Nephron progenitor cell (in vitro differentiated cells): ENCODE data around the gene KIF21A.

ENCODE experiments used
- DNase-seq: peaks from one replicate; pipeline ENCODE4 v3.0.0; 2021
- H3K27ac Mint-ChIP-seq: 2 replicates; pipeline ENCODE4 v1.8.0; 2021; ENCODE audit warnings: mild to moderate bottlenecking, moderate library complexity, mixed read lengths
- H3K27me3 Mint-ChIP-seq: 2 replicates; pipeline ENCODE4 v1.8.0; 2021; ENCODE audit warnings: mild to moderate bottlenecking, low read depth, mixed read lengths; ENCODE audit not compliant: poor library complexity
- H3K36me3 Mint-ChIP-seq: 2 replicates; pipeline ENCODE4 v1.8.0; 2021; ENCODE audit warnings: low read depth, mixed read lengths
- H3K4me1 Mint-ChIP-seq: 2 replicates; pipeline ENCODE4 v1.8.0; 2021; ENCODE audit warnings: mixed read lengths
- H3K4me3 Mint-ChIP-seq: 2 replicates; pipeline ENCODE4 v1.8.0; 2021; ENCODE audit warnings: mild to moderate bottlenecking, moderate library complexity, mixed read lengths
- H3K9me3 Mint-ChIP-seq: 2 replicates; pipeline ENCODE4 v1.8.0; 2021; ENCODE audit warnings: mild to moderate bottlenecking, moderate library complexity, mixed read lengths
- TF ChIP-seq, protein P1 (sequence below): fragments of 200-600 bp; sonication (generic); IDR thresholded peaks from 2 replicates; pipeline ENCODE4 v1.5.0; 2021; ENCODE audit warnings: antibody characterized with exemption

The KIF21A gene

DNA sequence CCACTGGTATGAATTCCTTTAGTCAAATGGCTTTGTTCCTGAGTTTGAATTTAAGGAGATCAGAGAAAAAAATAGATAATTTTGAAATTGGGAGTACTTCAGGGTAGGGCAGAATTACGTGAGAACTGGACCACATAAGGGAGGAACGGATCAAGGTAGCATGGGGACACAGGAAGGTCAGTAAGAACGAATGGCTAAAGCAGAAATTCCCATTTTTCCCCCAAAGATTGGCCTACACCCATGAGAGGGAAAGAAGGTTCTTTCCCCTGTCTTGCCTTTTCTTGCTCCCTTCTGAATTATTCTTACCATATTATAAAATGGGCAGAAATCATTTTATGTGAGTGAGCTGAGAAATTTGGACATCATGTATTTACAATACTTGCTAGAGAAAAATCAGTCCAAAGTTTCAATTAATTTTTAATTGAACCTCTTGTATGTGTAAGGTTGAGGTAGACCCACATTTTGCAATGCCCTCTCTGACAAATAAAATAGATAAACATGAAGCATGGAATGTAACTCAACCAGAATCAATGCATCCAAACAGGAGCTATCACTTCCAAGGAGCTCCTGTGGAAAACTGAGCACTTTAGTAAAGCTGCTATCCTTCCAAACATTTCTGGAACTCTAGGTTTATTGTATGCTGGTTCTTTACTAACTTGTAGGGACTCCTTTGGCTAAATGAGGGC is 93.8 kb downstream of the KIF21A start:
- Mint-ChIP-seq H3K36me3 (no peaks in the 10 kb centered on the region), H3K4me1 (no peaks in the 10 kb centered on the region), H3K27me3 (no peaks in the 10 kb centered on the region), H3K9me3 (no peaks in the 10 kb centered on the region), H3K4me3 (no peak overlapping the region), H3K27ac (no peak overlapping the region)
- no peak for DNase-seq
- TF ChIP-seq, protein P1, sequence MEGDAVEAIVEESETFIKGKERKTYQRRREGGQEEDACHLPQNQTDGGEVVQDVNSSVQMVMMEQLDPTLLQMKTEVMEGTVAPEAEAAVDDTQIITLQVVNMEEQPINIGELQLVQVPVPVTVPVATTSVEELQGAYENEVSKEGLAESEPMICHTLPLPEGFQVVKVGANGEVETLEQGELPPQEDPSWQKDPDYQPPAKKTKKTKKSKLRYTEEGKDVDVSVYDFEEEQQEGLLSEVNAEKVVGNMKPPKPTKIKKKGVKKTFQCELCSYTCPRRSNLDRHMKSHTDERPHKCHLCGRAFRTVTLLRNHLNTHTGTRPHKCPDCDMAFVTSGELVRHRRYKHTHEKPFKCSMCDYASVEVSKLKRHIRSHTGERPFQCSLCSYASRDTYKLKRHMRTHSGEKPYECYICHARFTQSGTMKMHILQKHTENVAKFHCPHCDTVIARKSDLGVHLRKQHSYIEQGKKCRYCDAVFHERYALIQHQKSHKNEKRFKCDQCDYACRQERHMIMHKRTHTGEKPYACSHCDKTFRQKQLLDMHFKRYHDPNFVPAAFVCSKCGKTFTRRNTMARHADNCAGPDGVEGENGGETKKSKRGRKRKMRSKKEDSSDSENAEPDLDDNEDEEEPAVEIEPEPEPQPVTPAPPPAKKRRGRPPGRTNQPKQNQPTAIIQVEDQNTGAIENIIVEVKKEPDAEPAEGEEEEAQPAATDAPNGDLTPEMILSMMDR, result no peak

DNA sequence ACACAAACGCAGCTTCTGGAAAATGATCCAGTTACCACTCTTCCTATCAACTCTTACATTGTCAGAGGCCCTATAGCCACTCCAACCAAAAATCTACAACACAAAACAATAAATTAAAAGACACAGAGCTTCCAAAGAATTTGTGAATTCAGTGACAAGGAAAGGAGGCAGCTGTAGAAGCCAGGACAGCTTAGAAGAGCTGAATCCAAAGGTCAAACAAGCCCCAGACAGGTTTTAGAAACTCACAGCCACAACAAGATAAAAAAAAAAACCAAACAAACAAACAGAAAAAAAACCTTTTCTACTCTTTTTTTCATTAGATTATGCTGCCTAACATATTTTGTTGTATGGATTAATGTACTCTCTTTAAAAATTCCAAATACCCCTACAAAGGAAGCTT is 94.4 kb downstream of the KIF21A start:
- Mint-ChIP-seq H3K4me3 (no peak overlapping the region), H3K36me3 (no peaks in the 10 kb centered on the region), H3K27ac (no peak overlapping the region), H3K27me3 (no peaks in the 10 kb centered on the region), H3K4me1 (no peaks in the 10 kb centered on the region), H3K9me3 (no peaks in the 10 kb centered on the region)
- TF ChIP-seq, protein P1, result no peak
- no peak for DNase-seq

DNA sequence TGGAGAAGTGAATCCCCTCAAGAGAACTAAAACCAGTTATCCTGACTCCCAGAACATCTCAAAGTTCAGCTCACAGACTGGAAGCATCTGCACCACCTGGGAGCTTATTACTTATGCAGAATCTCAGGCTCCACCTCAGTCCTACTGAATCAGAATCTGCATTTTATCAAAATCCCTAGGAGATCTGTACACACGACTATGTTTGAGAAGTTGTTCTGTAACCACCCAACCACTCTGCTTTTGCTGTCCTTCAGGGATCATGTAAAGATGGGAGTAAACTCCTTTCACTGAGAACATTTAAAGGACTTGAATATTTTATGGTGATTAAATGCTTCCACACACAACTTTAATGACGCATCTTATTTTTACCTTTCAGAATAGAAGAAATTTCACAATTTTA is 98.0 kb downstream of the KIF21A start:
- no peak for DNase-seq
- Mint-ChIP-seq H3K27me3 (no peaks in the 10 kb centered on the region), H3K9me3 (no peaks in the 10 kb centered on the region), H3K36me3 (peaks cover 12% of the 10 kb centered on the region), H3K4me1 (no peaks in the 10 kb centered on the region), H3K27ac (no peak overlapping the region), H3K4me3 (no peak overlapping the region)
- TF ChIP-seq, protein P1, result no peak

DNA sequence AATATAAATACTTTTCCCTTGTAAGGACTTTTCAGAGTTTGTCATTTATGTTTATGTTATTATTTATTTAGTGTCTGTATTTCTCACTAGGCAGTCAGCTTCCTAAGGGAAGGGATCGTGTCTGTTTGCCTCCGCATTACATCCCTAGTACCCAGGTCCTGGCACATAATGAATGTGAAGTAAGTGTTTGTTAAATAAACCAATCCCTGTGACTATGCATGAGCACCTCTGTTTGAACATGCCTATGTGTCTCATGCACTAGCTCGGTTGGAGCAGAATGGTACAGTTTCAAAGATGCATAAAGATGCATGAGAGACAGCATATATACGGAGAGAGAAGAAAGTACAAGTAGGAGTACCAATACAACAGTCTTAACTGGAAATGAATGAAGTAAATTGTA is 99.3 kb downstream of the KIF21A start:
- DNase-seq, result no peak
- Mint-ChIP-seq H3K4me3 (no peak overlapping the region), H3K27ac (no peak overlapping the region), H3K36me3 (peaks cover 18% of the 10 kb centered on the region), H3K27me3 (no peaks in the 10 kb centered on the region), H3K4me1 (no peaks in the 10 kb centered on the region), H3K9me3 (no peaks in the 10 kb centered on the region)
- TF ChIP-seq, protein P1, result no peak

DNA sequence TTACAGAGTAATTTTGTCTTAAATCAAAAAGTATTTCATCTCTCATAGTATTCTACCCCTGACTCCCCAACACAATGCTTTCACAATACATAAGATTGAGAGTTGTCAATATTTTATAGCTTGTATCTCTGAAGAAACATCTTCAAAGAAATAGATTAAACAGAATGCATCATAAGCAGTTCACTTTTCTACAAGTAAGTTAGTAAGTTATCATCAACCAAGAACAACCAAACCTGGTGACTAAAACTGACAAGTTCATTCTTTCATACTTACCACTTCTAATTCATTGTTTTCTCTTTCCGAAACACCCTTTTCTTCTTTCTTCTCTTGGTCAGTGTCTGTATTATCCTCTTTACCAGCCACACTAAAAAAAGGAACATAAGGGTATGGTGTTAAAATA is 101.2 kb downstream of the KIF21A start:
- no peak for DNase-seq
- H3K27me3 Mint-ChIP-seq, result no peaks in the 10 kb centered on the region
- H3K9me3 Mint-ChIP-seq, result no peaks in the 10 kb centered on the region
- H3K4me3 Mint-ChIP-seq, result no peak overlapping the region
- no peak overlapping the region for H3K27ac Mint-ChIP-seq
- no peaks in the 10 kb centered on the region for H3K4me1 Mint-ChIP-seq
- H3K36me3 Mint-ChIP-seq, result peaks cover 18% of the 10 kb centered on the region
- TF ChIP-seq, protein P1, result no peak

DNA sequence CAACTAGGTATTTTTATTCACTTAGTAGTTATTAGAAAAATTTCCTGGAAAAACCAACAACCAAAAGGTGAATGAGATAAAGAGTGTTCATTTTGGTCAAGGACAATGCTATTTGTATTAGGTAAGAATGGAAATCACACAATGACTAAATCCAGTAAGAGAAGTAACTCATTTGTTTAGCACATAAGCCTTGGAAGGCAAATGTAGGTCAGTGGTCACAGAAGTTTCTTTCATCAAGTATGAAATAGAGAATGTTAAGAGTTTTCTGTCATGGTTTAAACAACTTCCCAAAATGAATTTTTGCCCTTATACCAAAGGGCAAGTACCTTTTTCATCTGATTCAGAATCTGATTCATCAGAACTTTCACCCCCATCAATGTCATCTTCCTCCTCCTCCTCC is 101.7 kb downstream of the KIF21A start:
- no peak for DNase-seq
- Mint-ChIP-seq H3K9me3 (no peaks in the 10 kb centered on the region), H3K27me3 (no peaks in the 10 kb centered on the region), H3K36me3 (peaks cover 18% of the 10 kb centered on the region), H3K4me1 (no peaks in the 10 kb centered on the region), H3K27ac (peak overlapping the region; percentile 60), H3K4me3 (no peak overlapping the region)
- TF ChIP-seq, protein P1, result no peak
